Spinal cord (tissue), 10 donors: ENCODE results near the gene GGCT. TPM values are rescaled to one million over a fixed set of nuclear protein-coding genes. Genes with fewer than 3 reads are reported as not detected.
"Not testable (repeated sequence)": the region's sequence is repeated elsewhere in the genome, so short reads cannot be mapped to it uniquely, and the experiment has no call there.

Source experiments
- DNase-seq, 6 donors: peaks; one replicate each; pipeline versions ENCODE4 v3.0.0 to v3.0.0-alpha.2; 2013 to 2015; ENCODE audit warnings: low spot score in 6 of 6, low read depth in 4 of 6
- H3K27ac ChIP-seq: one replicate; pipeline ENCODE4 v1.5.1; 2013; ENCODE audit warnings: low read depth, low read length, control low read depth
- H3K27me3 ChIP-seq: one replicate; pipeline ENCODE4 v1.6.1; 2013; ENCODE audit warnings: low read length; ENCODE audit not compliant: control insufficient read depth, insufficient read depth
- H3K36me3 ChIP-seq: one replicate; pipeline ENCODE4 v1.6.1; 2013; ENCODE audit warnings: low read length; ENCODE audit not compliant: control insufficient read depth, insufficient read depth
- H3K4me1 ChIP-seq: one replicate; pipeline ENCODE4 v1.6.1; 2013; ENCODE audit warnings: low read length; ENCODE audit not compliant: control insufficient read depth, insufficient read depth
- H3K4me3 ChIP-seq: one replicate; pipeline ENCODE4 v1.5.1; 2013; ENCODE audit warnings: low read depth, low read length, control low read depth
- H3K9me3 ChIP-seq: one replicate; pipeline ENCODE4 v1.6.1; 2013; ENCODE audit warnings: low read length; ENCODE audit not compliant: control insufficient read depth, insufficient read depth
- WGBS: methylation state at CpG from one replicate; pipeline ENCODE4 v1.1.5; 2013; ENCODE audit warnings: missing lambda C conversion rate; ENCODE audit not compliant: insufficient coverage; 5-methylcytosine and 5-hydroxymethylcytosine counted together
- polyA plus RNA-seq, 2 donors: library from polyadenylated mRNA; unstranded; fragments of 120-200 nt; gene quantifications; one replicate each; pipeline ENCODE4 v1.2.1, GENCODE V29; 2013; ENCODE audit not compliant: insufficient read length in 2 of 2
- total RNA-seq, 2 donors: library from RNA; depleted of rRNA in 1 of 2; stranded (reverse); fragments of 120-200 nt in 1 of 2; fragments of >200 nt in 1 of 2; gene quantifications; one replicate each; pipeline versions ENCODE4 v1.2.3 to v1.2.4, GENCODE V29; 2013 to 2014
- donor health status: healthy.

GGCT gene
- total and polyA plus RNA-seq, 4 donors, result 23.4 to 46.2 (median 36.7) TPM

DNA sequence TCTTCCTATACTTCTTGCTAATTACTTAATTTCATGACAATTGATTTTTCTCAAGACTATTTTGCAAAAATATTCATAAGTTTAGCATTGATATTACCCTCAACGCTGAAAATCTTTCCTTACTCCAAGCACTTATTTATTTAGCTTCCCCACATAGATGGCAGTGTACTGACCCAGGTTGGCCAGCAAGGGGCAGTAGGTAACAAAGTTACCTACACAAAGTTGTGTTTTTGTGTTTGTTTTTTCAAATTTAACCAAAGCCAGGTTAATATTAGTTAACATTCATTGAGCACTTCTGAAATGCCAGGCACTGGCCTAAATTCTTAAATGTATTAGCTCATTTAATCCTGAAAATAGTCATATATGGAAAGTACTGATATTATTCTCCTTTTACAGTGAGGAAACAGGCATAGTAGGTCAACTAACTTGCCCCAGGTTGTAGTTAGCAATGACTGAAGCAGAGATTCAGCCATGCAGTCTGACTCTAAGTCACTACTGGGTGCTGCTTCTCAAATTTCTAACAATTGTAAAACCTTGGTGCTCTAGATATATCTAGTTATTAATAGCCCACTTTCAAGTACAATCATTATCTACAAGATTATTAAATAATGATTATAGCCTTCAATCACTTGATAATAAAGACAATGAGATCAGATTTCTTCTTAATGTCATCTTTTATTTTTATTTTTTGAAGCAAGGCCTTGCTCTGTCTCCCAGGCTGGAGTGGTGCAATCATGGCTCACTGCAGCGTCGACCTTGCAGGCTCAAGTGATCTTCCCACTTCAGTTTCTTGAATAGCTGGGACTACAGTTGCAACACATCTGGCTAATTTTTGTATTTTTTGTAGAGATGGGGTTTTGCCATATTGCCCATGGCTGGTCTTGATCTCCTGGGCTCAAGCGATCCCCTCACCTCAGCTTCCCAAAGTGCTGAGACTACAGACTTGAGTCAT, 5.8 kb upstream of the GGCT start:
- no peak overlapping the region for H3K27ac ChIP-seq
- no peaks in the 10 kb centered on the region for H3K9me3 ChIP-seq
- DNase-seq, result peak in 3 of 6 donors; percentile 11 to 70 (median 53)
- no peaks in the 10 kb centered on the region for H3K27me3 ChIP-seq
- H3K36me3 ChIP-seq, result no peaks in the 10 kb centered on the region
- no peaks in the 10 kb centered on the region for H3K4me1 ChIP-seq
- 100% methylated on average over 2 of the region's 4 CpGs for WGBS
- H3K4me3 ChIP-seq, result no peak overlapping the region

DNA sequence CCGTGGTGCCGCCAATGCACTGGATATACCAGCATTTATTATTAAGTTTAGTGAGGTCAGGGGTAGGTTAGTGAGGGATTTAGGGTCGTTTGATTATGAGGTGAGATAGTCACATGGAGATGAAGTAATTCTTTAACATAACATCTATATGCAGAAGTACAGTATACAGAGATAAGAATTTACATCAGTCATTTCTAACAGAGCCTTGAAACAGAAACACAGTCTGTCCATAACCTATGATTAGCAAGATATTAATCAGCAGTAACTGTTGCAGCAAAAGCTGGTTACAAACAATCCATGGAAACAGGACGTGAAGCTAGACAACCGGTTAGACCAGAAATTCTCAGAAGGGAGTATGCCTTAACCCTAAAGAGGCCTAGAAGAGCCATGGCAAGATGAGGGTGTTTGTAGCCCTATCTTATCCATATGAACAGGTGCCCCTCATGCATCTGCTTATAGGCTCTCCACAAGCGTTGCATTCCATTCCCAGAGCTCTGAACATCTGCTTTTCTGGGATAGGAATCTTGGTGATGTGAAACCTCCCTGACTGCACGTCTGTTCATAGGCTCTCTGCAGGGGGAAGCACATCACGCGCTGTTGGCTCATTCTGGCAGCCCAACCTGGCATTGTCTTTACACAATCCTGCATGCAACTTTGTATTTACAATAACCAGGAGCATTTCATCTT, 4.7 kb upstream of the GGCT start:
- H3K27ac ChIP-seq, DNase-seq, H3K27me3 ChIP-seq, H3K9me3 ChIP-seq, H3K4me3 ChIP-seq, H3K36me3 ChIP-seq, H3K4me1 ChIP-seq: not testable (repeated sequence)
- no CpG with 5 or more reads among the region's 9 CpGs for WGBS

DNA sequence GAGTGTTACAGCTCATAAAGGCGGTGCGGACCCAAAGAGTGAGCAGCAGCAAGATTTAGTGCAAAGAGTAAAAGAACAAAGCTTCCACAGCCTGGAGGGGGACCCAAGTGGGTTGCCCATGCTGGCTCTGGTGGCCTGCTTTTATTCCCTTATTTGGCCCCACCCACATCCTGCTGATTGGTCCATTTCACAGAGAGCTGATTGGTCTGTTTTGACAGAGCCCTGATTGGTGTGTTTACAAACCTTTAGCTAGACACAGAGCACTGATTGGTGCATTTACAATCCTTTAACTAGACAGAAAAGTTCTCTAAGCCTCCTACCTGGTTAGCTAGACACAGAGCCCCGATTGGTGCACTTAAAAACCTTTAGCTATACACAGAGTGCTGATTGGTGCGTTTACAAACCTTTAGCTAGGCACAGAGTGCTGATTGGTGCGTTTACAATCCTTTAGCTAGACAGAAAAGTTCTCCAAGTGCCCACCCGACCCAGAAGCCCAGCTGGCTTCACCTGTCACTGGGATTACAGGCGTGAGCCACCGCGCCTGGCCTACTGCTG, 2.8 kb upstream of the GGCT start:
- H3K27ac ChIP-seq, H3K4me1 ChIP-seq, H3K4me3 ChIP-seq, H3K36me3 ChIP-seq, H3K27me3 ChIP-seq, DNase-seq, H3K9me3 ChIP-seq: not testable (repeated sequence)
- 94% methylated on average over 9 of the region's 9 CpGs for WGBS

DNA sequence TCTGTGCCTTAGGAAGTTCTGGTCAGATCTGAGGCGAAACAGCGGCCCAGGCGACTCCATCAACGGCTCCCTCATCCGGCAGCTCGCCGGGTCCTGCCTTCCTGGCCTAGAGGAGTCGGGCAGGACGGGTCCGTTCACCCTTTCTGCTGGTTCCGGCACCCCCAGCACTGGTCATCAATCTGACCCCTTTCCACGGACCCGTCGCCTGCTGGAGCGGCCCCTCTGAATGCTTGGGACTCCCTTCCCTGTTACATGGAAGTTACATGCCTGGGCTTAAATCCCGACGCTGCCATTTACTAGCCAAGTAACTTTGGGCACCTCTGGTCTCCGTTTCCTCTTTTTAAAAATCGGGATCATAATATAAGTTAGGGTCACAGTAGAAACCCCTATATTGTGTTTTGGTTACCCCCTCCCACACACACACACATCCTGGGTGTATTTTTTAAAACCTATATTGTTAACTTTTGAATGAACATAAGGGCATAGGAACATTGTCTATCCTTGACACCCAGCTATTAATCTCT, 607 bp upstream of the GGCT start:
- Histone ChIP-seq H3K4me3 (peak overlapping the region; percentile 98), H3K36me3 (no peaks in the 10 kb centered on the region), H3K27ac (peak overlapping the region; percentile 84), H3K9me3 (no peaks in the 10 kb centered on the region), H3K4me1 (peaks cover 10% of the 10 kb centered on the region), H3K27me3 (no peaks in the 10 kb centered on the region)
- WGBS, result 20% methylated on average over 17 of the region's 19 CpGs
- peak in 1 of 6 donors; percentile 46 for DNase-seq

DNA sequence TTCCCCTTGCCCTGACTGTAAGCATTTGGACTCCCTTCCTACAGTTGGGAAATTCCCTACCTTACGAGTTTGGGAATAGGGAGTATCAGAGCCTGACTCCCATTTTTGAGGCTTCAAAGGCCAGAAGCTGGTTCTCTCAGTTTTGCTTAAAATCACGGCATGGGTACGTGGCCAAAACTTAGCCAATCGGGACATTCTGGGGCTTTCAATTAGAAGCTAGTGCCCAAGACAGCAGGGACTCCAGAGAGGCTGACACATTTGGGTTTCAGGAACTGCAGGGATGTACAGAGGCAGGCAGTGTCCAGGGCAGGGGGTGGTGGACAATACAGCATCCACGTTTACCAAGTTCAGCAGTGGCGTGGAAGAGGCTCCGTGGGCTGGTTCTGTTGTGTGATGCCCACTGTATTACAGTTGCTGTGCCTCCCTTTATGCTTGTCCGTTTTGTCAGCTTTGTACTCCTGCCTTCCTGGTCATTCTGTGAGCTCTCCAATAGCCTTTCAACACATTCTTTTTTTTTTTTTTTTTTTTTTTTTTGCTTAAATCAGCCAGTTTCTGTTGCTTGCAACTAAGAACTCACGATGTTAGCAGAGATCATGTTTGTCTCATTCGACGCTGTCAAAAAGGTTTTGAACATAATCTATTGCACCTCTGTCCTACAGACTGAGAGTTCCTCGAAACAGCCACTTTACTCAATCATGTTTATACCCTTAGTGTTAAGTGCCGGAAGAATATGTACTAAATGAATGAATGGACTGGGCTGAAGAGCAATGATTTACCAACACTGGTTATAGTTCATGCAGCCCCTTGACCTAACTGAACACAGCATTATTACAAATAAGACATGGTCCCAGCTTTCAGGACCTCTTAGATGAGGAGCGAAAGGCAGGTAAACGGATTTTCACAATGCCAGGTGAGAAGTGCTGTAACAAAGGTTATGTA, 1.1 kb downstream of the GGCT start:
- WGBS, result 49% methylated on average over 12 of the region's 15 CpGs

DNA sequence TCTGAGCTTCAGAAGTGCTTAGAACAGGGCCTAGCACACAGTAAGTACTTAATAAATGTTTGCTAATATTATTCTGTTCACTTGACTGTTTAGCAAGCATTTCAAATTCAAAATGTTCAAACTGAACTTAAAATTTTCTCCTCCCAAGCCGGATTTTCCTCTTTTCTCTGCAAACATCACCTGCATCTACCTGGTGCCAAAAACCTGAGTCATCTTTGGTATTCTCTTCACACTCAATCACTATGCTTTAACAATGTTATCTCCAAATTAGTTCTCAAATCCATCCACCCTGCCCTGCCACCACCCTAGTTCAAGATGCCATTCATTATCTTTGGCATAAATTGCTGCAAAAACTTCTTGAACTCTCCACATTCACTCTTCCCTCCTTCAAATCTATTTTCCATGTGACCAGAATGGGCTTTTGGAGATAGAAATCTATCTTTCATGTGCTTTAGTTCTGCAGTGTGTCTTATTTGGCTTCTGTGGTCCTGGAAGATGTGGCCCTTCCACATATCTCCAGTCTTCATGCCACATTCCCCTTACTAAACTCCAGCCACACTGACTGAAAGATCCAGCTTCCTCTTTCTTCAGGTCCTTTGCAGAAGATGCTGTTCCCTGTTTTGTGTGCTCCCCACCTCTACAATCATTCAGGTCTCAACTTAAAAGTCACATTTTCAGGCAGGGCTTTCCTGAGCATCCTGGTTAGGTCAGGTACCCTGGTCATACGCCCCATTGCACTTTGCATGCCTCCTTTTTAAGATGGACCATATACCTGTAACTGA, 2.0 kb downstream of the GGCT start:
- H3K27me3 ChIP-seq, result no peaks in the 10 kb centered on the region
- no peak overlapping the region for H3K4me3 ChIP-seq
- peaks cover 10% of the 10 kb centered on the region for H3K4me1 ChIP-seq
- DNase-seq, result no peak
- no peak overlapping the region for H3K27ac ChIP-seq
- no peaks in the 10 kb centered on the region for H3K36me3 ChIP-seq
- 90% methylated on average over 1 of the region's 2 CpGs for WGBS
- H3K9me3 ChIP-seq, result no peaks in the 10 kb centered on the region

More for the DNA sequence above, 1.1 kb downstream of the GGCT start:
- Histone ChIP-seq H3K4me3 (peak overlapping the region; percentile 98), H3K9me3 (no peaks in the 10 kb centered on the region), H3K27ac (no peak overlapping the region), H3K4me1 (peaks cover 10% of the 10 kb centered on the region), H3K27me3 (no peaks in the 10 kb centered on the region), H3K36me3 (no peaks in the 10 kb centered on the region)
- DNase-seq, result peak in 1 of 6 donors; percentile 10

DNA sequence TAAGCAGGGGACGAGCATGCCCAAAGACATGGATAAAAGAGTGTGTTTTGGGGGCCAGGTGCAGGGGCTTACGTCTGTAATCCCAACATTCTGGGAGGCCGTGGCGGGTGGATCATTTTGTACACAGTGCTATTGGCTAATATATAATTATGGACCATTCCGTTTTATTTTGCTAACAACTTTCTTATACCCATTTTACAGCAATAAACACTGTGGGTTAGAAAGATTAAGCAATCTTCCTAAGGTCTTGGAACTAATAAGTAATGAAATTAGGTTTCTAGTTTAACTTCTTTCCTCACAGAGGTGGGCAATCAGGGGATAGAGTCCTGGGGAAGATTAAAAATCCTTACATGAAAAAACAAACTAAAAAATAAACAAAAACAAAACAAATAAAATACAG, 3.4 kb downstream of the GGCT start:
- peaks cover 10% of the 10 kb centered on the region for H3K4me1 ChIP-seq
- WGBS, result 80% methylated on average over 1 of the region's 5 CpGs
- H3K27ac ChIP-seq, result no peak overlapping the region
- no peak for DNase-seq
- no peak overlapping the region for H3K4me3 ChIP-seq
- no peaks in the 10 kb centered on the region for H3K9me3 ChIP-seq
- no peaks in the 10 kb centered on the region for H3K36me3 ChIP-seq
- H3K27me3 ChIP-seq, result no peaks in the 10 kb centered on the region

DNA sequence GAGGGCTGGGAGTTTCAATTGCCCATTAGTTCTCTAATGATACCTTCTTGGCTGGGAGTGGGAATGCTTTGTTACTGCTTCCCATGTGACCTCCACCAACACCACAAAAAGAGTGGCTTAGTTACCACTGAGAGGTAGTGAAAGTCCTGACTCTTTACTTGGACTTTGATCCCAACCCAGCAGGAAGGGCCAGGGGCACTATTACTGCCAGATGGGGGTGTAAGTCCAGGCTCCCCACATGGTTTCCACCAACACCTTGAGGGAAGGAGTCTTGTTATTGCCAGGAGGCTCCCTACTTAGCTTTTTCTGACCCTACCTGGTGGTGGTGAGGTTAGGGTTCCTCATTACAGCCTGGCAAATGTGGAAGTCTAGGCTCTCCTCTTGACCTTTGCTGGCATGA, 11.4 kb downstream of the GGCT start:
- Histone ChIP-seq H3K4me3 (no peak overlapping the region), H3K4me1 (no peaks in the 10 kb centered on the region), H3K27ac (no peak overlapping the region), H3K36me3 (no peaks in the 10 kb centered on the region), H3K9me3 (peaks cover 5% of the 10 kb centered on the region), H3K27me3 (no peaks in the 10 kb centered on the region)
- DNase-seq, result no peak
